Tibial nerve (tissue), 4 donors: ENCODE measurements around the gene NET1.

ENCODE experiments used
- CTCF ChIP-seq, 5 experiments: fragments of 200-600 bp in 3 of 5; fragments of 450-650 bp in 2 of 5; sonication (generic) in 3 of 5; IDR thresholded peaks; one replicate each; pipeline ENCODE4 v1.5.1; 2016 to 2019; ENCODE audit warnings: antibody characterized with exemption in 5 of 5, mild to moderate bottlenecking in 3 of 5, moderate library complexity in 2 of 5
- EP300 ChIP-seq, 2 donors: sonication (generic); formaldehyde crosslinking; IDR thresholded peaks; one replicate each; pipeline ENCODE4 v1.6.1; 2017; ENCODE audit warnings: antibody characterized with exemption in 2 of 2, mild to moderate bottlenecking in 1 of 2
- POLR2A ChIP-seq, 2 donors: fragments of 450-650 bp; IDR thresholded peaks; one replicate each; pipeline ENCODE4 v1.6.1; 2017; ENCODE audit warnings: antibody characterized with exemption in 2 of 2, mild to moderate bottlenecking in 2 of 2, moderate library complexity in 2 of 2

- TF ChIP-seq CTCF (IDR thresholded peaks at IDR 0.05) (no peak), POLR2A (IDR thresholded peaks at IDR 0.05) (no peak), EP300 (IDR thresholded peaks at IDR 0.05) (no peak)
Observed at GRCh38 chr10:5441106-5441505, 28.7 kb downstream of the NET1 start.
